ENCODE data around the gene HDDC3.

HDDC3 gene

DNA sequence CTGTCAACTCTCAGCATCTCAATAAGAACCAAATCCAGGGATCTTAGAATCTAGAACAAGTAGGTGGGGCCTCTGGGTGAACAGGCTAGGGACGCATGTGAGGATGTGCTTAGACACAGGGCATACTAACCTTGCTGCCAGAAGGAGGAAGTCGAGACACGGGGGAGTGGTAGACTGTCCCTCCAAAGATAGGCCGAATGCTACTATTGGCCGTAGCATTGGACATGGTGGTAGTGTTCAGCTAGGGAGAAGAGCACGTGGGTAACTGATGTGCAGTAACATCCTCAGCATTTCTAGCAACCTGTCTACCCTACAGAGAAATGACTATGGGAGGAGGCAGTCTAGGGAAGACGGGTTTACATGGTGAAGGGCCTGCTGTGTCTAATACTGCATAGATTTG lies 37.9 kb upstream of the HDDC3 start:
- TF ChIP-seq, protein P1, sequence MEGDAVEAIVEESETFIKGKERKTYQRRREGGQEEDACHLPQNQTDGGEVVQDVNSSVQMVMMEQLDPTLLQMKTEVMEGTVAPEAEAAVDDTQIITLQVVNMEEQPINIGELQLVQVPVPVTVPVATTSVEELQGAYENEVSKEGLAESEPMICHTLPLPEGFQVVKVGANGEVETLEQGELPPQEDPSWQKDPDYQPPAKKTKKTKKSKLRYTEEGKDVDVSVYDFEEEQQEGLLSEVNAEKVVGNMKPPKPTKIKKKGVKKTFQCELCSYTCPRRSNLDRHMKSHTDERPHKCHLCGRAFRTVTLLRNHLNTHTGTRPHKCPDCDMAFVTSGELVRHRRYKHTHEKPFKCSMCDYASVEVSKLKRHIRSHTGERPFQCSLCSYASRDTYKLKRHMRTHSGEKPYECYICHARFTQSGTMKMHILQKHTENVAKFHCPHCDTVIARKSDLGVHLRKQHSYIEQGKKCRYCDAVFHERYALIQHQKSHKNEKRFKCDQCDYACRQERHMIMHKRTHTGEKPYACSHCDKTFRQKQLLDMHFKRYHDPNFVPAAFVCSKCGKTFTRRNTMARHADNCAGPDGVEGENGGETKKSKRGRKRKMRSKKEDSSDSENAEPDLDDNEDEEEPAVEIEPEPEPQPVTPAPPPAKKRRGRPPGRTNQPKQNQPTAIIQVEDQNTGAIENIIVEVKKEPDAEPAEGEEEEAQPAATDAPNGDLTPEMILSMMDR (IDR thresholded peaks at IDR 0.05; ENCODE audit: low read depth, low read length, missing control alignments): no peak
- H3K4me3 ChIP-seq (ENCODE audit: low read depth, low read length): no peak overlapping the region
- no peak for DNase-seq (ENCODE audit: low read depth)
- in situ Hi-C loops (cut with HindIII; ENCODE audit: low sequenced_read_pairs): no loop called here

DNA sequence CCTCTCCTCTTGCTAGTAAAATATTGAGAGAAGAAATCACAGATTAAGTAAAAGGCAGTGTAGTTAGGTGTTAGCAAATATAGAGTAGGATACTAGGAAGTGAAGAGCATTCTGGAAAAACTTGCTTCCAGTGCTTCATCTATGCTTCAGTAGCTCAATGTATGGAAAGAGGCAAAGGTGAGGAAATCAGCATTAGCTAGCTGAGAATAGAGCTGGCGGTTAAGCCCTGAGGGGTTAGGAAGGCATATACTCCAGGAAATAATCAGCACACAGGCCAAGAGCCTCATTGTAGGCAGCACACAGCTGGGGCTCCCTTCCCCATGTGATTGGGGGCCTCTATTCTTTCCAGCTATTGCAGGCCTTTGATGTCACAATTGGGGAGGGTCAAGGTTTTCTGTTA lies 36.1 kb upstream of the HDDC3 start:
- TF ChIP-seq, protein P1 (IDR thresholded peaks at IDR 0.05; ENCODE audit: low read depth, low read length, missing control alignments): no peak
- no peak overlapping the region for H3K4me3 ChIP-seq (ENCODE audit: low read depth, low read length)
- in situ Hi-C loops (cut with HindIII; ENCODE audit: low sequenced_read_pairs): no loop called here
- DNase-seq (ENCODE audit: low read depth): no peak

DNA sequence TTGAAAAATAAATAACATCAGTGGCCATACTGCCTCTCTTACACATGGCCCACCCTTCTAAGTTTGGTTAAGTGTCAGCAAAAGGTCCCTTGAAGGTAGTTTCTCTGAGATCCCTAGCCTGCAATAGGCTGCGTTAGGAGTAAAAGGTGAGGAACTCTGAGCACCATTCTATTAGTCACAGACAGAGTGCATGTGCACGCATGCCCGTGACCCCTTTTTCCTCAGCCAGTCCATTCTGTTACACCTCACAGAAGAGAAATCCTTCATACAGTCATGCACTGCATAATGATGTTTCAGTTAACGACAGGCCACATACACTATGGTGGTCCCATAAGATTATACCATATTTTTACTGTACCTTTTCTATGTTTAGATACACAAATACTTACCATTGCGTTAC lies 34.9 kb upstream of the HDDC3 start:
- in situ Hi-C loops (cut with HindIII; ENCODE audit: low sequenced_read_pairs): no loop called here
- no peak for DNase-seq (ENCODE audit: low read depth)
- no peak overlapping the region for H3K4me3 ChIP-seq (ENCODE audit: low read depth, low read length)
- TF ChIP-seq, protein P1 (IDR thresholded peaks at IDR 0.05; ENCODE audit: low read depth, low read length, missing control alignments): no peak

DNA sequence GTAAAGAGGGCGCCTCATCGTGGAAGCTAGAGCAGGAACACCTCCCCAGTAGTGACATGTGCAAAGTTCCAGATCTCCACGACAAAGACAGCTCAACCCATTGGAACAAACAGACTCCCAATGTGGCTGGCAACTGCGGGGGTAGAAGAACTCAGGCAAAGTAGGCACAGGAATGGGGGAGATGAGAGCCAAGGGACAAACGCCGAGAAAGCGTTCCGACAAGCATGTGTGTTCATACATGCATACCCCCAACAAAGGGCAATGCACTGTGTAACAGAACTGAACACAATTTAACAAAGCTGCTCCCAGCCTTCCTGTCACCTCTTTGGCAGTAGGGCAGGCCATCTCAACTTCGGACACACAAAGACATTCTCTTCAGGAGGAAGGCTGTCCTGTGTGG lies 33.9 kb upstream of the HDDC3 start:
- TF ChIP-seq, protein P1 (IDR thresholded peaks at IDR 0.05; ENCODE audit: low read depth, low read length, missing control alignments): no peak
- DNase-seq (ENCODE audit: low read depth): no peak
- no peak overlapping the region for H3K4me3 ChIP-seq (ENCODE audit: low read depth, low read length)
- in situ Hi-C loops (cut with HindIII; ENCODE audit: low sequenced_read_pairs): no loop called here

DNA sequence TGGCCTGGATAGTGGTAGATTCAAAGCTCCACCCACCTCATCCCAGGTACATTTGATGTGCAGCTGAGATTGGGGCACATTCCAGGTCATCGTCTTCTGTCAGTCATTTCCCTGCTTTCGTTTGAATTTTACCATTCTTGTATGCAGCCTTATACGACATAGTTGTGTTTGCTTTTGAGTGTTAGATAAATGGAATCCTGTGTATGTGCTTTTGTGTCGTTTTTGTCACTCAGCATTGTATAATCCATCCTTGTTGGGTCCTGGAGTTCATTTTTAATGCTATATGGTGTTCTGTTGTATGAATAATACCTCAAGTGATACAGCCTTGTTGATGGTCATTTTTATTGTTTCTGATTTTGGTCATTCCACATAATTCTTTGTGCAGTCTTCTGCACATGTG lies 29.7 kb upstream of the HDDC3 start:
- in situ Hi-C loops (cut with HindIII; ENCODE audit: low sequenced_read_pairs): no loop called here
- H3K4me3 ChIP-seq (ENCODE audit: low read depth, low read length): no peak overlapping the region
- TF ChIP-seq, protein P1 (IDR thresholded peaks at IDR 0.05; ENCODE audit: low read depth, low read length, missing control alignments): no peak
- no peak for DNase-seq (ENCODE audit: low read depth)

DNA sequence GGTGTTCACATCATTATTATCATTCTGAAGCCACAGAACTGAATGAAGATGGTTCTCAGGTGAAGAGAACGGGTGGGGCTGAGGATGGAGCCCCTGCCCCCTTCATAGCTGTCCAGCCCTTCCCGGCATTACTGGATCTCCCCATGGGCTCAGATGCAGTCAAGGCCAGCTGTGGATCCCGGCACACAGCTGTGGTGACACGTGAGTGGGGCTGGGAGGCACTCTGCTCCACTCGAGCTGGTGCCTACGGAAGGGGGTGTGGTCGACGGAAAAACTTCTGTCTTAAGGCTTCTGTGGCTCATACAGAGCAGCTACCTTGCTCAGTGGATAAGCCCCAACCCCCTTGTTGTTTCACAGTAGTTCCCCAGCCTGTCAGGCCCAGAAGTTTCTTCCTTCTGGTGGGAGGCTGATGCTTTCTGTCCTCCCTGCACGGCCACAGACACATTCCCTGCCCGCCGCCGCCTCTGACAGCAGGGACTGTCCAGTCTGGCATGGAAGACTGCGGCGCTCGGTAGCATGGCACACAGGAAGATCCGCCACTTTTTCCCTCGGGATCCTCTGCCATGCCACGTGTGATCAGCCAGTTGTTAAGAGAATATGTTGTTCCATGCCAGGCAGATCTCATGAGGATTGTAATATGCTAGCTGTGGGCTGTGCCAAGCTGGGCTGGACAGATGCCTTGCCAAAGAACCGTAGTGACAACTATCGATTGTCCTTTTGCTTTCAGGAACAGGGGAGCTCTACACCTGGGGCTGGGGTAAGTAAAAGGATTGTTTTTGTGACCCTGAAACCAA lies 28.1 kb upstream of the HDDC3 start:
- DNase-seq (ENCODE audit: low read depth): no peak
- TF ChIP-seq, protein P1 (IDR thresholded peaks at IDR 0.05; ENCODE audit: low read depth, low read length, missing control alignments): no peak
- in situ Hi-C loops (cut with HindIII; ENCODE audit: low sequenced_read_pairs): no loop called here
- no peak overlapping the region for H3K4me3 ChIP-seq (ENCODE audit: low read depth, low read length)
